ENCODE data around the gene CCZ1B.
"Not testable (repeated sequence)": the region's sequence is repeated elsewhere in the genome, so short reads cannot be mapped to it uniquely, and the experiment has no call there.

Gene CCZ1B

GRCh38 chr7:6831018-6831725 is 5.1 kb upstream of the CCZ1B start:
- DNase-seq: no peak

- not testable (repeated sequence) for DNase-seq
Observed at GRCh38 chr7:6830026-6830425, 4.0 kb upstream of the CCZ1B start.

GRCh38 chr7:6829616-6830015 is 3.5 kb upstream of the CCZ1B start:
- not testable (repeated sequence) for DNase-seq

- peak in 7 of 51 donors; percentile 0 to 41 (median 11) for DNase-seq
Observed at GRCh38 chr7:6827180-6827579, 1.1 kb upstream of the CCZ1B start.

- not testable (repeated sequence) for DNase-seq
Observed at GRCh38 chr7:6825236-6826125, 594 bp downstream of the CCZ1B start.

GRCh38 chr7:6821622-6822021 is 4.5 kb downstream of the CCZ1B start:
- not testable (repeated sequence) for DNase-seq

- not testable (repeated sequence) for DNase-seq
Observed at GRCh38 chr7:6815470-6815869, 10.6 kb downstream of the CCZ1B start.

- not testable (repeated sequence) for DNase-seq
Observed at GRCh38 chr7:6813011-6813410, 13.1 kb downstream of the CCZ1B start.

- not testable (repeated sequence) for DNase-seq
Observed at GRCh38 chr7:6807959-6808358, 18.1 kb downstream of the CCZ1B start.

GRCh38 chr7:6807393-6807918 is 18.6 kb downstream of the CCZ1B start:
- DNase-seq: not testable (repeated sequence)

GRCh38 chr7:6800331-6800730 is 25.7 kb downstream of the CCZ1B start:
- not testable (repeated sequence) for DNase-seq

- DNase-seq: not testable (repeated sequence)
Observed at GRCh38 chr7:6799887-6800286, 26.2 kb downstream of the CCZ1B start.

GRCh38 chr7:6798047-6798446 is 28.0 kb downstream of the CCZ1B start:
- not testable (repeated sequence) for DNase-seq

- not testable (repeated sequence) for DNase-seq
Observed at GRCh38 chr7:6797218-6797617, 28.9 kb downstream of the CCZ1B start.

GRCh38 chr7:6794276-6794675 is 31.8 kb downstream of the CCZ1B start:
- DNase-seq: not testable (repeated sequence)

- not testable (repeated sequence) for DNase-seq
Observed at GRCh38 chr7:6792113-6792872, 33.8 kb downstream of the CCZ1B start.

- DNase-seq: not testable (repeated sequence)
Observed at GRCh38 chr7:6789353-6789752, 36.7 kb downstream of the CCZ1B start.

- not testable (repeated sequence) for DNase-seq
Observed at GRCh38 chr7:6781581-6781980, 44.5 kb downstream of the CCZ1B start.

- DNase-seq: not testable (repeated sequence)
Observed at GRCh38 chr7:6761186-6761585, 64.9 kb downstream of the CCZ1B start.

- peak in 1 of 51 donors; percentile 9 for DNase-seq
Observed at GRCh38 chr7:6753964-6754363, 72.1 kb downstream of the CCZ1B start, which contains the start of gene RSPH10B2. TSS of gene RSPH10B2 (plus strand) at chr7:6754103. CDS start at chr7:6757678, 3,575 bp downstream.

- not testable (repeated sequence) for DNase-seq
Observed at GRCh38 chr7:6750173-6750572, 75.9 kb downstream of the CCZ1B start.
